Activated CD4-positive, CD25-positive, alpha-beta regulatory T cell treated with anti-CD3 and anti-CD28 coated beads, Interleukin-2, amount 50 U/mL, for 16 hours (primary cell): ENCODE results near the gene C2CD4C.
"Not testable (repeated sequence)": the region's sequence is repeated elsewhere in the genome, so short reads cannot be mapped to it uniquely, and the experiment has no call there.

Source experiments
- DNase-seq: peaks from one replicate; pipeline ENCODE4 v3.0.0-alpha.2; 2020; ENCODE audit warnings: low read depth, low spot score

C2CD4C gene

DNA sequence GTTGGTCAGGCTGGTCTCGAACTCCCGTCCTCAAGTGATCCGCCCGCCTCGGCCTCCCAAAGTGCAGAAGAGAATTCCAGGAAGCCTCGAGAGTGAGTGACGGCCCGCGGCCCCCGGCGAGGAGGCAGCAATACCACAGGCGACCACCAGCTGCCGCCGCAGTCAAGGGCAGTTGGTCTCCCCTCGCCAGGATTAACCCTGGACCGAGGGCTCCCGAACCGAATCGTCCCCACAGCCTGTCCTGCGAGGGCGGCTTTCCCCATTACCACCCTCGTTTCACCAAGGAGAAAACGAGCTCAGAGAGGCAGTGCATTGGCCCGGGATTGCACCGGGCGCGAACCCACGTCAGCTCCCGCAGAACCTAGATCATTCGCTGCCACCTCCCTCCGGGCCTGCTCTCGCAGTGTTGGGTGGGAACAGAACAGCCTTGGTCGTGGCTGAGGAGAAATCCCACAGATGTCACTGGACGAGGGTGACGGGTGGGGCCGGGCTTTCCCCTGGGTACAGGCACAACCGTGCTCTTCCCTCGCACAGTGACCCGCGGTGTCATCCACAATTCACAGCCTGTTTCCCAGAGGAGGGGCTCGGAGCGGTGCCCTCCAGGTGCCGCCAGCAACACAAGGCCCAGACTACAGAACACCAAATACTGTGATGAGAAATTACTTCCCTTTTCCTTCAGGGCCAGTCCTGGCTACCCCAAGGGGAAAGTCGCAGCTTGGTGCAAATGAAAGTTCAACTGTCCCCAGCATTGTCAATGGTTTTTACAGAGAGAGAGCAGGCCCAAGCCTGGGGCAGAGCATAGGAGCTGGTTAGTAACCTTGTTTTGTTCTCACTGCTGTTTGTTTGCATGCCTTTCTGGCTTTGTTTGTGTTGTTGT, 24.8 kb downstream of the C2CD4C start:
- no peak for DNase-seq

DNA sequence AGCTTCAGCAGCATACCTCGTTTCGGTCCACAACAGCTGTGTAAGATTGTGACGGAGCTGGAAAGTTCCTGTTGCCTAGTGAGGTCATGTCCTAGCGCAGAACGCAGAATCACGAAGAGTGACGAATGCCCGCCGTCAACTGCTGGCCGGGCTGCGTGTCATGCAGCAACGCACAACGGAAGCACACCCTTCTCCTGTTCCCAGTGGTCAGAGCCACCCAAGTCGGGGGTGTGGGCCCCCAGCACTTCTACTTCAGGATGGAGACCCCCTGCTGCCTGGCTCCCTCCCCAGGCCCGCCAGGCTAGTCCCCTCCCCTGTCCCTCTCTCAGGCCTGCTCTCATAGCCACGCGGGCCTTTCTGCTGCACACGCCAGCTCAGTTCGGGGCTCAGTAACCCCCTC, 25.9 kb downstream of the C2CD4C start:
- no peak for DNase-seq

DNA sequence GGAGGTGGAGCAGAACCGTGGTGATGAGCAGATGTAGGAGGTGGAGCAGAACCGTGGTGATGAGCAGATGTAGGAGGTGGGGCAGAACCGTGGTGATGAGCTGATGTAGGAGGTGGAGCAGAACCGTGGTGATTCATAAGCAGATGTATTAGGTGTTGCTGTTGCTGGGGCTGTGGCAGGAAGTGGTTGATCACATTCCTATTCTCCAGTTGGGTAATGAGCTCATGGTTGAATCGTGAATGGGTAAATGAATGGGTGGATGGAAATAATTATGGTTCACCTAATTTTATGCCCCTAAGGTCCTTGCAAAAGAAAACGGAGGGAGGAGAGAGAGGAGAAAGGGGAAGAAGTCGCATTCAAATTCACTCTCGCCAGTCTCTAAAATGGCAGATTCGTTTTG, 26.4 kb downstream of the C2CD4C start:
- not testable (repeated sequence) for DNase-seq

DNA sequence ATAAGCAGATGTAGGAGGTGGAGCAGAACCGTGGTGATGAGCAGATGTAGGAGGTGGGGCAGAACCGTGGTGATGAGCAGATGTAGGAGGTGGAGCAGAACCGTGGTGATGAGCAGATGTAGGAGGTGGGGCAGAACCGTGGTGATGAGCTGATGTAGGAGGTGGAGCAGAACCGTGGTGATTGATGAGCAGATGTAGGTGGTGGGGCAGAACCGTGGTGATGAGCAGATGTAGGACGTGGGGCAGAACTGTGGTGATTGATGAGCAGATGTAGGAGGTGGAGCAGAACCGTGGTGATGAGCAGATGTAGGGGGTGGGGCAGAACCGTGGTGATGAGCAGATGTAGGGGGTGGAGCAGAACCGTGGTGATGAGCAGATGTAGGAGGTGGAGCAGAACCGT, 27.0 kb downstream of the C2CD4C start:
- not testable (repeated sequence) for DNase-seq

DNA sequence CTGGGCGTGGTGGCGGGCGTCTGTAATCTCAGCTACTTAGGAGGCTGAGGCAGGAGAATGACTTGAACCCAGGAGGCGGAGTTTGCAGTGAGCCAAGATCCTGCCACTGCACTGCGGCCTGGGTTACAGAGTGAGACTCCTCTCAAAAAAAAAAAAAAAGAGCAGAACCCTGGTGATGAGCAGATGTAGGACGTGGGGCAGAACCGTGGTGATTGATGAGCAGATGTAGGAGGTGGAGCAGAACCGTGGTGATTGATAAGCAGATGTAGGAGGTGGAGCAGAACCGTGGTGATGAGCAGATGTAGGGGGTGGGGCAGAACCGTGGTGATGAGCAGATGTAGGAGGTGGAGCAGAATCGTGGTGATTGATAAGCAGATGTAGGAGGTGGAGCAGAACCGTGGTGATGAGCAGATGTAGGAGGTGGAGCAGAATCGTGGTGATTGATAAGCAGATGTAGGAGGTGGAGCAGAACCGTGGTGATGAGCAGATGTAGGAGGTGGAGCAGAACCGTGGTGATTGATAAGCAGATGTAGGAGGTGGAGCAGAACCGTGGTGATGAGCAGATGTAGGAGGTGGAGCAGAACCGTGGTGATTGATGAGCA, 28.2 kb downstream of the C2CD4C start:
- not testable (repeated sequence) for DNase-seq

DNA sequence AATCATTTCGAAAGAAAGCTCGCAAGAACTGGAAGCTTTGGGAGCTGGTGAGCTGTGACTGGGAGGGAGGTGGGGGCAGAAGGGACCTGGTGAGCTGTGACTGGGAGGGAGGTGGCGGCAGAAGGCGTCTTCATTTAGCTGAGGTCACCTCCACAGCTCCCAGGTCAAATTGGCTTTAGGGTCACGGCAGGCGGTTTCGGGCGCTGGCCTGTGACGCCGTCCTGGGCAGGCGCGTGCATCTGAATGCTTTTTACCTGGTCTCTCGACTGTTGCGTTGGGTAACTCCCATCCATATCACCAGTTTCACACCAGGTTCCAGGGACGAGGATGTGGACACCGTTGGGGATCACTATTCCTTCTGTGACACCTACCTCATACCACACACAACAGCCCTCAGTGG, 29.2 kb downstream of the C2CD4C start:
- no peak for DNase-seq

DNA sequence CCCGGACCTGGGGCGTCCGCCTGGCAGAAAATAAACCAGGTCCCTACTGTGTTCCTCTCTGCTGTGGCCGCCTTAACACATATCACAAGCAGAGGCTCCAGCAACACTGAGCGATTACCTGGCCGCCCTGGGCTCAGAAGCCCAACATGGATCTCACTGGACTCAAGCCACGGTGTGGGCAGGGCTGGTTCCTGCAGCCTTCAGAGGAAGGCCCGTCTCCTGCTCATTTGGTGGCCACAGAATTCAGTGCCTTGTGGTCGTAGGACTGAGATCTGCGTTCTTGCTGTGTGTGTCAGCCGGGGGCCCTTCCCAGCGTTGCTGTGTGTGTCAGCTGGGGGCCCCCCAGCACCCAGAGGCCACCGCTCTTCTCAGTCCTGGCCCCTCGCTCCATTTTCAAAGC, 30.2 kb downstream of the C2CD4C start:
- no peak for DNase-seq

DNA sequence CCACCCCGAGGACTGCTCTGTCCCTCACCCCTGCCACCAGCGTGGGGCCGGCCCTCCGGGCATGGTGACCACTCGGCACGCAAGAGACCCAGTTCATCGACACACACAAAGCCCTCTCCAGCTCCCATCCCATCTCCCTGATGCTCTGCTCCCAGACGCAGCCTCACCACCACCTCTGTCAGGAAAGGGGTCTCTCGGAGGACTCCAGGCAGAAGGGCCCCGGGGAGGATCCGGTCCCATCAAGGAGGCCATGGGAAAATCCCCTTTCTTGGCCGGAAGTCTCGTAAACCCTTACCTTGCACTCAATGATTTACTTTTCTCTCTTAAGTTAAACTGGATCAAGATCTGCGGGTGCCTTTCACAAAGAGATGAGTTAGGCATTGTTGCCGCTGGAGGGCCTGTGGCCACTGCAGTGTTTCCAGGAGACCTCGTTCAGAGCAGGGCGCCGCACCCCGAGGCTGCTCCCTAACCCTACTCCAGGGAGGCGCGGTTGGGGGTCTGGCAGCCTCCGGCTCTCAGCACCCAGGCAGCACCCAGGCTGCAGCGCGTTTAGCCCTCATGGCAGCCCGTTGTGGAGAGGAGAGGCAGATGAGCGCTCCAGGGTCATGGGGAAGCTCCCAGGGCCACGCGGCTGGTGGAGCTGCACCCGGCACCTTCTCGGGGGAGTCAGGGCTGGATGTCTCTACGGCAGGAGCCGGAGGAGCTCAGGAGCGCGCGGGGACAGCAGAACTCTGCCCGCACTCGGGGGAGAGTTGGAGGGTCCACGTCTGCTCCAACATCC, 31.0 kb downstream of the C2CD4C start:
- DNase-seq: no peak

DNA sequence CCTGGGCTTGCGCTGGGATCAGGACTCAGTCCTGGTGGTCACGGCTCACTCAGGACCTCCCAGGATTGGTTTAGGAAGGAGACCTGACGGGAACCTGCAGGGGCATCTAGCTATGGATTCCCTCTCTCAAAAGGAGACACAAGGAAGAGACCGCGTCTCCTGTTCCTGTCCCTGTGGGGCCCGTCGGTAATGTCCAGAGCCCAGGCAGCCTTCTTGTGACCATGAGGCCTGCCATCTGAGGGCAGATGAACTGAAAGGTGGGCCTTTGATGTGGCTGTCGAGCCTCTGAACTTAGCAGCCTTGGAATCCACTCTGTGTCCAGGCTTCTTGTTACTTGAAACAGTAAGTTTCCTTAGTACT, 32.9 kb downstream of the C2CD4C start:
- no peak for DNase-seq

DNA sequence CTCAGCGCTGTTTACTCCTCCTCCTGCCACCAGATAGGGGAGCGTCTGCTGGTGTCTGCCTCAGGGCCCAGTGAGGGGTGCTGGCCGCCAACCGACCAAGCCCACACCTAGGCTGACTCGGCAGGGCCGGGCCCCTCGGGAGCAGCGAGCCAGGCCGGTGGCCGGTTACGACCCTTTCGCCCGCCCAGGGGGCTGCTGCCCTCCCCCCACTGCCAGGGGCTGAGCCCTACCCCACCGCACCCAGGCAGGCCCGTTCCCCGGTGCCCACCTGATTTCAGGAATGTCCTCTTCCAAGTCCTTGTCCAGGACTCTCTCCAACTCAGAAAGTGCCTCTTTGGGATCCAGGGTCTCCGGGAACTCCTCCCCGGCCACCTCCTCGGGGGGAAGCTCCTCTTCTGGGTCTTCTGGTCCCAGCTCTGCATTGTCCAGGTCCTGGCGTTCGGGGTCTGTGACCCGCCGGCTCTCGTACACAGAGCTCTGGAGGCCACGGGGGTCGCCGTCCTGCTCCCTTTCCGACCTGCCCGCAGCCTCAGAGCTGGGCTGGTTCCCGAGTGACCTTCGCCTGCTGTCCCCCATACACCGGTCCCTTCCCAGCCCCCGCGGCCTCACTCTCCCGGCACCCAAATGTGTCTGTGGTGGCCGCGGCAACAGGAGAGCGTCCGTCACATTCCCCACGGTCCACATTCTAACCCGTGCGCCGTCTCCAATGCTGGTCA, 33.4 kb downstream of the C2CD4C start:
- no peak for DNase-seq

DNA sequence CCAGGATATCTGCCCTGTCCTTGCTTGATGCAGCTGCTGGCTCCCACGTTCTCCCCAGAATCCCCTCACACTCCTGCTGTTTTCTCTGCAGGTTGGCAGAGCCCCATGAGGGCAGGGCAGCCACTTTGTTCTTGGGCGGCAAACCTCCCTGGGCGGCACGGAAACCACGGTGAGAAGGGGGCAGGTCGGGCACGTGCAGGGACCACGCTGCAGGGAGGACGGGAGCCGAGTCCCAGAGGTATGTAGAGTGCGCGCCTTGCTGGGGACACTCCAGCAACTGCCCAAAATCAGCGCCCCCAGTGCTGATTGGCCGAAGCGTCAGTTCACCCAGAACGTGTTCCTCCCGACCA, 34.1 kb downstream of the C2CD4C start:
- no peak for DNase-seq

DNA sequence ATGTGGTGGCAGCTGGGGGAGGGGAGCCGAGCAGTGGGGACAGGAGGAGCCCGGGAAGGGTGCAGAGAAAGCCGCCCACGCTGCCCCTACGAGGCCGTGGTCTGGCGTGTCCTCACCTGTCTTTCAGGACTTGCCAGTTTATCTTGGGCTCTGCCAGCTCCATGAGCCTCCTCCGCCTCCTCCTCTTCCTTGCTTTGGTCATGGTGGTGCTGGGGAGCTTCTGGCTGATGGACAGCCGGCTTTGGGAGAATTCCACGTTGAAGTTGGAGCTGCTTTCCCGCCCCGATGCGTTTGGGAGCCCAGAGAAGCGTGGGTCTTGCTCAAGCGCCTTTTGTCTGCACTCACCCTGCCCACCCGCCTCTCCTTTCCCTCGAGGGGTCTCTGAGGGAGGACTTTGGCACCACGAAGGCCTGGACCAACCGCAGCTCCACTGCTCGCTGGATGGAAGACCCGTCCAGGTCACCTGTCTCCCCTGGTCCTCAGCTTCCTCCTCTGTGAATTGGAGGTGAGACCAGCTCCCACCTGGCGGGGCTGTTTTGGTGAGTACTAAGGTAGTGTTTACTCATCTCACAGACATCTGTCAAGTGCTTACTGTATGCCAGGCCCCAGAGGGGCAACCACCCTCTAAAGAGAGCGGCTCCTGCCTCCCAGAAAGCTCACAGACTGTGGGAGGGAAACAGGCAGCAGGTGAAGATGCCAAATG, 34.6 kb downstream of the C2CD4C start:
- no peak for DNase-seq

DNA sequence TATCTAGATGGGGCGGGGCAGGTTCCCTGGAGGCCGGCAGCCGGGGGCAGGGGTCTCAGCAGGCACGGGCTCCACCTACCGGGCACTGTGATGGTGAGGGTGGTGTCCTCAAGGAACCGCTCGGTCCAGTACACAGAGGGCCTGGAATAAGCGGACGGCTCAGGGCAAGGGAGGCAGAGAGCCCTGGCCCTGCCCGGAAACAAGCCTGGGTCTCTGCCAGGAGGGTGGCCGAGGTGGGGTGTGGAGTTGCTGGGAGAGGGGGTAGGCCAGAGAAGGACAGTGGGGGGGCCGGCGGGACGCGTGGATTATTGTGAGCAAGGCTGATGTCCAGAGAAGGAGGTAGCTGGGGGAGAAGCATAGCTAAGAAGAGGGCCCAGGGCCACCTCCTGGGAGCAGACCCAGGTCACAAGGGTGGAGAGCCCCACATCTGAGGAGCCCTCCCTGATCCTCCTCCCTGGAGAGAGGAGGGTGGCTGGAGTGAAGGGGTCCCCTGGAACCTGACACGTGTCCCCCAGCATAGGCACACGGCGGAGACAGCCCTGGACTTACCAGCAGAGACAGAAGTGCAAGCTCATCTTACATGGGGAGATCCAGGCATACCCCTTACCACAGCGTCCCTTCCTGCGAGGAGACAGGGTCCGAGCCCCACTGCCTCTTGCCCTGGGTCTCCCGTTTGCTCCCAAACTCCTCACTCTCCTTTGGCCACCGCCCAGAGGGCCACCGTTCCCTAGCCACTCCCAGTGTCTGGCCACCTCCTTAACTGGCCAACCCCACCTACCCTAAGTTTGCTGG, 35.4 kb downstream of the C2CD4C start:
- no peak for DNase-seq

DNA sequence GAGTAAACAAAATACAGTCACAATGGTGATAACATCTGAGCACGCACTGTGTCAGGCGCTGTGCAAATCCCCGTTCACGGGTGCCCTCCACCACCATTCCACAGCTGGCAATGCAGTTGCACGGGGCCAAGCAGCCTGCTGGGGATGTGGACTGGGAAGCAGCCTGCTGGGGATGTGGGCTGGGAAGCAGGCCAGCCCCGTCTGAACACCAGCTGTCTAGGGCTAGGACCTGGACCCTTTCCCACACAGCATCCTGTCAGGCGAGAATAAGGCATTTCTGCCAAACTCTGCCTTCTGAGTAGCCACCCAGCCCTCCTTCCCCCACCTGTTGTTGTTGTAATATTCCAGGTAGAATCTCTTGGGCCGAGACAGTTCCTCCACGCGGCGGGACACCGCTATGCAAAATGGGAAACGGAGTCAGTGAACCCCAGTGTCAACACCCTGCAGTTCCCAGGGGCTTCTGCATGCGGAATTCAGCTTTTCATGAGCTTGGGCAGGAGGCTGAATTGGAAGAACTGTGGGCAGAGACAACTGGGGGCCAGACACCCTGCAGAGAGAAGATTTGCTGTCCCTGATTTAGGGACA, 36.5 kb downstream of the C2CD4C start:
- DNase-seq: no peak

DNA sequence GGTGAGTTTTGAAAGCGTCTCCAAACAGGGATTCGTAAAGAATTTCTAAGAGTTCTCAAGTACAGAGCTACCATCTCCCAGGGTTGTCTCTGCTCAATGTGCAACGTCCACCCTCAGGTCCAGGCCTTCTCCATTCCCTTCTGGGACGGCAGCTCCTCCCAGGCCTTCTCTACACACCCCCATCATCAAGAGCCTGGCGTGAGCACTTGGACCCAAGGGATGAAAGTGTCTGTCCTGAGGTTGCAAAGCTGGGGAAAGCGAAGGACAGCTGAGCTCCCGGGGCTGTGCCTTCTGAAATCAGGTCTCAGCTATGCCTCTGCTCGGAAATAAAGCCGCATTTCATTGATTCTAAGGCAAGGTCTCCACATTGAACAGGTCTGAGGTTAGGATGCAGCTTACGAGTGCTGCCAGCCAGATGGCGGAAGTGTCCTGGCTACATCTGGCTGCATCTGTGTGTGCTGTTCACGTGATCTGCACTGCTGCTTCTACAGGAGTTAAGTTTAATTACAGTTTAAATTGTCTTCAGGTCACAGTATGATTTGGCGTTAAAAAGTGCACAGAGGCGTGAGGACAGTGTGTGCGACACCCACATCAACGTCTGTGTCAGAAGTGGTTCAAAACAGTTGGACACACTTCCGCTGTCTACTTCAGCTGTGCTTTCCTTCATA, 37.3 kb downstream of the C2CD4C start:
- DNase-seq: no peak

DNA sequence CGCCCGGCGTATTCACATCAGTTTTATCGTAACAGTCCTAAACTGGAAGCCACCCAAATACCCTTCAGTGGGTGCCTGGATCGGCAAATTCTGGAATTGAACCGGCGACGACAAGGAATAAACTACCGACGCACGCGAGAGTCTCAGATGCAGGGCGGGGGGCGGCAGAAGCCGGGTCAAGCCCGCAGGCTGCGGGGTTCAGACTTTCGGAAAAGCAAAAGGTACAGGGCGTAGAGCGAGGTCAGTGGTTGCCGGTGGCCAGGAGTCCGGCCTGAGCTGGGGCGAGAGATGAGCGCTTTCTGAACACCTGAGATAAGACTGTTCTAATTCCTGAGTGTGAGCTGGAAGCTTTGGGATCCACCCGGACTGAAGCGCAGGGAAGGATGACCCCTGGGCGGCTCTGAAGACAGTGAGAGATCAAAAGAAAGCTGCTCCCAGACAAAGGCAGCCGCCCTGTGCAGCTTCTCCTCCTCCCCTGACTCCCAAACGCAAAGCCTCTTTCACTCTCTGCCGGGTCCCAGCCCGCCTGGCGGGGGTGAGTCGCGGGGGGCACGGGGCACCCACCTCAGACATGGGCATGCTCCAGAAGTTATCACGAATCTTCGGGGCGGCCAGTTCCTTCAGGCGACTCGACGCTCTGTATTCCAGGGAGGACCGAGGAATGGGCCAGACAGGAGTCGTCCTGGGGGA, 38.2 kb downstream of the C2CD4C start:
- DNase-seq: no peak

DNA sequence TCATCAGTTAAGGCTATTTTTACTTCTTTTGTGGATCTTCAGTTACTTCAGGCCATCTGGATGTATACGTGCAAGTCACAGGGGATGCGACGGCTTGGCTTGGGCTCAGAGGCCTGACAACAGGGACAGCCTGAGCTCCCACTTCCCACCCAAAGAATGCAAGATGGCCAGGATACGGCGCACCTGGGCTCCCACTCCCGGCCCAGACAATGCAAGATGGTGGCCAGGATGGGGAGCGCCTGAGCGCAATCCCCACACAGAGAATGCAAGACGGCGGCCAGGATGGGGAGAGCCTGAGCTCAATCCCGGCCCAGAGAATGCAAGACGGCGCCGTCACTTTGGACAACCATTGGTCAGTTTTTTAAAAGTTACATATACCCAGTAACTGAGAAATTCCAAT, 39.1 kb downstream of the C2CD4C start:
- no peak for DNase-seq

DNA sequence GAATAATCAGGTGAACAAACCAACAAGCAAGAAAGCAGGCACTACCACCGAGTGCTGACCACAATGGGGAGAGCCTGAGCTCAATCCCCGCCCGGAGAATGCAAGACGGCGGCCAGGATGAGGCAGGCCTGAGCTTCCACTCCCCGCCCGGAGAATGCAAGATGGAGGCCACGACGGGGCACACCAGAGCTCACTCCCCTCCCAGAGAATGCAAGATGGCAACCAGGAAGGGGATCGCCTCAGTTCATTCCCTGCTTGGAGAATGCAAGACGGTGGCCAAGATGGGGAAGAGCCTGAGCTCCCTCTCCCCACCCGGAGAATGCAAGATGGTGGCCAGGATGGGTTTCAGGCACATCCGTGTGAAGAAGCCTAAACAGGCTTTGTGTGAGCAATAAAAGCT, 39.7 kb downstream of the C2CD4C start:
- no peak for DNase-seq

DNA sequence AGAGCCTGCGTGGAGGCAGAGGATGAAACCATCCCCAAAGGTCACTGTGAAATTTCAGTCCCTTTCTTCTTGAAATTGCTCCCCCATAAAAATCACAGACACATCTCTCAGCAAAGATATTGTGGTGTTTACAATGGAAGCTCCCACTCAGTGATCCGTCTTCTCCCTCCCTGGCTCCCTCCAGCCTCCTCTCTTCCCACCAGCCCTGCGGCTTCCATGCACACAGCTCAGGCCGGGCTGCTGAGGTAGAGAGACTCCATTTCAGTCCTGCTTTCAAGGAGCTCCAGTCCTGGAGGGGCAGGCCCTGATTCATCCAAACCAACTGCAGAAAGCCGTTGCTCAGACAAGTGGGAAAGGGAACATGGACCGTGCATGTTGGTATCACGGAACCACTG, 40.3 kb downstream of the C2CD4C start:
- DNase-seq: no peak
